Measurements from ENCODE around the gene CCR5.
A peak's percentile ranks its signal among the peaks of the same experiment; 100 is the strongest.

The CCR5 gene

GRCh38 chr3:46406788-46407611 lies 36.3 kb downstream of the CCR5 start, which contains the start of the genes CCR5AS and CCRL2:
Gene CCR5AS (minus strand): TSS chr3:46407066.
Gene CCRL2 (plus strand): TSS chr3:46407259. CDS start chr3:46408080, 821 bp downstream.
- peak in 1 of 2 donors; percentile 10 for DNase-seq (ENCODE audit: extremely low read depth in 1 of 2, low read depth in 1 of 2)

- no peak for DNase-seq (ENCODE audit: extremely low read depth in 1 of 2, low read depth in 1 of 2)
These were observed 37.2 kb downstream of the CCR5 start for GRCh38 chr3:46407970-46408369.

GRCh38 chr3:46408853-46409252 lies 38.1 kb downstream of the CCR5 start:
- DNase-seq (ENCODE audit: extremely low read depth in 1 of 2, low read depth in 1 of 2) = no peak

DNA sequence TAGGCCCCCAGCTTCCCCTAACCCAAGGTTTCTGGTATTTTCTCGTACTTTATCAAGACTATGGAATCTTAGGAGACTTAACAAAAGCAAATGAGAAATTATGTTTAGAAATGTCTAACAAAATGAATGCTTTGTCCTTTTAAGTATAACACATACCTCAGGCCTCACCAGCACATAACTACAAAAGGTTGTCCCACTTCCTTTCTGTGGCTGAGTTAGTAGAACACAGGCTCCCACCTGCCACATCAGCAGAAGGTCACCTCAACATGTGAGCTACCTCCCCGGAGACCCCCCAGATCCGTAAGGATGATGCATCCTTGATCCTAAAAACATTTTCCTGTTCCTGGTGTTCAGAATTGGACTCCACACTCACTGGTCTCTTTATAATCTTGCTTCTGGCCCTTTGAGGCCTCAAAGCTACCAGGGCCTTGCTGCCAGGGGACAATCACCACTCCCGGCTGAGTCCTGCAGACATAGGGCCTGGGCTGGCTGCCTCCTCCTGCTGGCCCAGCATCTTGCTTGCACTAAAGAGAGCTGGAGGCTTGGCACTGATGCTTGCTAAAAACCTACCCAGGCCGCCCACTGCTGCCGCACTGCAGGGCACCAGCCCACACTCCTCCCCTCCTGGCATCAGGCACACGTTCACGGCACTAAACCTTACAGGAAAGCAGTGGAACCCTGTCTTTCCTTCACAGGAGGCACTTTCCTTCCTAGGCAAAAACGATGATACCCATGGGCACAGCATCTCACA lies 39.2 kb downstream of the CCR5 start:
- DNase-seq (ENCODE audit: extremely low read depth in 1 of 2, low read depth in 1 of 2) = no peak

- no peak for DNase-seq (ENCODE audit: extremely low read depth in 1 of 2, low read depth in 1 of 2)
These were observed 39.9 kb downstream of the CCR5 start for GRCh38 chr3:46410669-46411068.

GRCh38 chr3:46411271-46411670 lies 40.5 kb downstream of the CCR5 start:
- no peak for DNase-seq (ENCODE audit: extremely low read depth in 1 of 2, low read depth in 1 of 2)

DNA sequence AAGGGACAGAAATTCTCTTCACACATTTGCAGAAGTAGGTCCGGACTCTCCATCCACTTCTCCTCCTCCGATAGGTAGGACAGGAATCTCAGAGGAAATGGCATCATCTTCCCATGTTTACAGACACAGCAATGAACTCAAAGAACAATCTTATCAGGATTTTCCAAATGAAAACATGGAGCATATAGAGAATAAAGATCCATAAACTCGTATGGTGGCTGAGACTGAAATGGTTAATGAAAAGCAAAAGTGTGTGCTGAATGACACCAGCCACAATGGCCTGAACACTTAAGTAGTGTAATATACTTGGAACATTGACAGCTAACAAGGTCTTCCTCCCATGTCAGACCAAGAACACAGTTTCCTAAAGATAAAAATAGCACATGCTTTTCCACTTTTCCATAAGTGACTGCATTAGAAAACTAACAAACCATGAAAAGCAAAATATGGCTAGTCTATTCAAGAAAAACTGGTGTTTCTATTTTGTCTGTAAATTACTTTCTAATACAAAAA lies 42.1 kb downstream of the CCR5 start:
- DNase-seq (ENCODE audit: extremely low read depth in 1 of 2, low read depth in 1 of 2) = no peak

DNA sequence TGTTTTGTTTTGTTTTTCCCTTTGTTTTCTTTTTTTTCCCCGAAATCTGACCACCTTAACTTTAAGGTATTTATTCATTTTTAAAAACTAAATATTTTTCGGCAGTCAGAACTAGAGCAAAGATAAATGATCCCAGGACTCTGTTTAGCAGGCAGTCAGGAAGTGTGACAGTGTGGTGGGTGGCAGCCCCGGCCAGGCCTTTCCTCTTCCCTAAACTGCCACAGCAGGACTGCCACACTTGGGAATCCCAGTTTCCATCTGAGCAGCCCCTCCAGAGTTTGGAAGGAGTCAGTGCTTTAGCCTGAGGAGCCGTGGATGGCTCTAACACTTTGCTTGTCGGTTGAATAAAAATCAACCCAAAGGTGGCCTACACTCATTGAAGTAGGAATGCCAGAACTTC lies 43.2 kb downstream of the CCR5 start:
- no peak for DNase-seq (ENCODE audit: extremely low read depth in 1 of 2, low read depth in 1 of 2)

DNA sequence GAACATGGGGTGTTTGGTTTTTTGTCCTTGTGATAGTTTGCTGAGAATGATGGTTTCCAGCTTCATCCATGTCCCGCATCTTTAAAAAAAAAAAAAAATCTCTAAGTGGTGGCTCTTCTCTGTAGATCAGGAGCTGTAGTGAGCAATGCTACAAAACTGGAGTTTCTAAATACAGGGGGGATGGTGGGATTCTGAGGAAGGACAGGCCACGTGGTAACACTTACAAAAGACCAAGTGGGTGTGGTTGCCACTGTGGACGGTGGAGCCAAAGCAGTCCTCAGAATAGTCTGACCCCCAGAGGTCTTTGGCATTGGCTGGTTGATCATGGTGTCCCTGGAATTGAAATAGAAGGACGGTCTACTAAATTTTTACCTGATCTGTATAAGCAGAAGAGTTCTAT lies 44.0 kb downstream of the CCR5 start:
- DNase-seq (ENCODE audit: extremely low read depth in 1 of 2, low read depth in 1 of 2) = no peak

GRCh38 chr3:46416125-46416810 lies 45.5 kb downstream of the CCR5 start:
- DNase-seq (ENCODE audit: extremely low read depth in 1 of 2, low read depth in 1 of 2) = no peak

DNA sequence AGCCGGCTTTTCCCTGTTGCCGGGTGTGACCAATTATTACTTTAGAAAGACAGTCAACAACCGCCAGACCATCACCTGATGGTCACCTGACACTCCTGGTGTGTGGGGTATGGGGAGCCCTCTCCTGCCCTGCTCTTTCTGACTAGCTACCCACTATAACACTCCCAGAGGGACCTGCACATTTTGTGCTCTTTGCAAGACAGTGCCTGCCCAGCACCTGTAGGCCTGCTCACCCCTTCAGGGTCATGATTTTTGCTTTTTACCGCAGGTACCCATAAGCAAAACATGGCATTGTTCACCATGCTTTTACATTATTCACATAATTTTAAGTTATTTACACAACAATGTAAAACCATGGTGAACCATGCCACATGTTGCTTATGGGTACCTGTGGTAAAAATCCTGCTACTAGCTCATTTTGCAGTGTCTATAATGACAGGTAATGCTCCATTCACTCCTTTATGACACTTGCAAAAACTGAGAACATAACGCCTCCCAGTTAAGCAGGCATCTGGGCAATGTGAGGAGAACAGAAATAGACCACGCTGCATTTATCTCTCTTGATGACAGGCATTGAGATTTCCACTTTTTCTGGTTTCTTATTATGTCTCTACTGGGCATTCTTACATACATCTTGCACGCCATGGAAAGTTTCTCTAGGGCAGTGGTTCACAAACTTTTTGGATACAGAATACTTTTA lies 46.2 kb downstream of the CCR5 start:
- DNase-seq (ENCODE audit: extremely low read depth in 1 of 2, low read depth in 1 of 2) = no peak

- no peak for DNase-seq (ENCODE audit: extremely low read depth in 1 of 2, low read depth in 1 of 2)
These were observed 47.3 kb downstream of the CCR5 start for GRCh38 chr3:46417841-46418611.

GRCh38 chr3:46419816-46420215 lies 49.1 kb downstream of the CCR5 start:
- DNase-seq (ENCODE audit: extremely low read depth in 1 of 2, low read depth in 1 of 2) = no peak

- no peak for DNase-seq (ENCODE audit: extremely low read depth in 1 of 2, low read depth in 1 of 2)
These were observed 50.2 kb downstream of the CCR5 start for GRCh38 chr3:46420931-46421330.

- DNase-seq (ENCODE audit: extremely low read depth in 1 of 2, low read depth in 1 of 2) = no peak
These were observed 51.9 kb downstream of the CCR5 start for GRCh38 chr3:46422617-46423016.

GRCh38 chr3:46423588-46423987 lies 52.8 kb downstream of the CCR5 start:
- no peak for DNase-seq (ENCODE audit: extremely low read depth in 1 of 2, low read depth in 1 of 2)
